Esophagus squamous epithelium (tissue), 5 donors: Measurements from ENCODE around the gene COL26A1. TPM values are rescaled to one million over a fixed set of nuclear protein-coding genes. Genes with fewer than 3 reads are reported as not detected.

Source experiments
- DNase-seq: peaks from one replicate; lab custom pipeline; 2025; lab: John Stamatoyannopoulos, UW
- H3K27ac ChIP-seq, 4 donors: fragments of 200-600 bp; sonication (generic); one replicate each; pipeline ENCODE4 v1.5.1; 2016 to 2019; ENCODE audit warnings: mild to moderate bottlenecking in 1 of 4
- H3K27me3 ChIP-seq, 4 donors: fragments of 200-600 bp; sonication (generic); 1 replicate in 3 of 4; 2 replicates in 1 of 4; pipeline versions ENCODE4 v1.5.1 to v1.6.0; 2017 to 2021; ENCODE audit warnings: antibody characterized with exemption in 1 of 4
- H3K36me3 ChIP-seq, 3 donors: fragments of 200-600 bp; sonication (generic); one replicate each; pipeline ENCODE4 v1.5.1; 2016 to 2019
- H3K4me1 ChIP-seq, 3 donors: fragments of 200-600 bp; sonication (generic); one replicate each; pipeline ENCODE4 v1.5.1; 2017 to 2019
- H3K4me3 ChIP-seq, 4 donors: fragments of 200-600 bp; sonication (generic); 1 replicate in 3 of 4; 2 replicates in 1 of 4; pipeline ENCODE4 v1.5.1; 2016 to 2019; ENCODE audit warnings: mild to moderate bottlenecking in 2 of 4, moderate library complexity in 1 of 4
- H3K9me3 ChIP-seq, 3 donors: fragments of 200-600 bp; sonication (generic); one replicate each; pipeline ENCODE4 v1.5.1; 2016 to 2019
- POLR2A ChIP-seq, 4 donors: fragments of 450-650 bp; IDR thresholded peaks; one replicate each; pipeline ENCODE4 v1.6.1; 2017; ENCODE audit warnings: antibody characterized with exemption in 4 of 4, mild to moderate bottlenecking in 4 of 4, moderate library complexity in 3 of 4
- WGBS, 2 donors: methylation state at CpG; one replicate each; pipeline ENCODE4 v1.1.5; 2018; 5-methylcytosine and 5-hydroxymethylcytosine counted together
- intact Hi-C: fragments of 100-400 bp; cut with DNase I; formaldehyde crosslinking; loops from one replicate; pipeline ENCODE4 v1.15.0; 2022
- total RNA-seq, 4 donors: library from RNA; depleted of rRNA; stranded (reverse); fragments of >200 nt; gene quantifications; one replicate each; pipeline ENCODE4 v1.1.0, GENCODE V29; 2016
- TF ChIP-seq, protein P1 (sequence below), 6 experiments: fragments of 450-650 bp in 4 of 6; fragments of 200-600 bp in 2 of 6; sonication (generic) in 2 of 6; IDR thresholded peaks; one replicate each; pipeline ENCODE4 v1.5.1; 2016 to 2019; ENCODE audit warnings: antibody characterized with exemption in 6 of 6, mild to moderate bottlenecking in 4 of 6, moderate library complexity in 4 of 6
- donor health status: DM: yes; HTN: yes; CAD: no.

COL26A1 gene
- total RNA-seq, 4 donors from 2014 or later = not detected

GRCh38 chr7:101545441-101546190 is 182.9 kb downstream of the COL26A1 start:
- WGBS, 2 donors = 88 to 100% methylated on average over 4 of the region's 10 CpGs
- no peak overlapping the region for H3K27ac ChIP-seq
- no peak overlapping the region for H3K4me3 ChIP-seq
- intact Hi-C loops = no loop called here
- DNase-seq = no peak
- peaks cover 0 to 5% (median 0%) of the 10 kb centered on the region in 3 donors for H3K4me1 ChIP-seq
- TF ChIP-seq, protein P1, sequence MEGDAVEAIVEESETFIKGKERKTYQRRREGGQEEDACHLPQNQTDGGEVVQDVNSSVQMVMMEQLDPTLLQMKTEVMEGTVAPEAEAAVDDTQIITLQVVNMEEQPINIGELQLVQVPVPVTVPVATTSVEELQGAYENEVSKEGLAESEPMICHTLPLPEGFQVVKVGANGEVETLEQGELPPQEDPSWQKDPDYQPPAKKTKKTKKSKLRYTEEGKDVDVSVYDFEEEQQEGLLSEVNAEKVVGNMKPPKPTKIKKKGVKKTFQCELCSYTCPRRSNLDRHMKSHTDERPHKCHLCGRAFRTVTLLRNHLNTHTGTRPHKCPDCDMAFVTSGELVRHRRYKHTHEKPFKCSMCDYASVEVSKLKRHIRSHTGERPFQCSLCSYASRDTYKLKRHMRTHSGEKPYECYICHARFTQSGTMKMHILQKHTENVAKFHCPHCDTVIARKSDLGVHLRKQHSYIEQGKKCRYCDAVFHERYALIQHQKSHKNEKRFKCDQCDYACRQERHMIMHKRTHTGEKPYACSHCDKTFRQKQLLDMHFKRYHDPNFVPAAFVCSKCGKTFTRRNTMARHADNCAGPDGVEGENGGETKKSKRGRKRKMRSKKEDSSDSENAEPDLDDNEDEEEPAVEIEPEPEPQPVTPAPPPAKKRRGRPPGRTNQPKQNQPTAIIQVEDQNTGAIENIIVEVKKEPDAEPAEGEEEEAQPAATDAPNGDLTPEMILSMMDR (IDR thresholded peaks at IDR 0.05) = no peak
- no peak for TF ChIP-seq POLR2A (IDR thresholded peaks at IDR 0.05)
- no peaks in the 10 kb centered on the region for H3K36me3 ChIP-seq
- H3K27me3 ChIP-seq = peaks cover 0 to 23% (median 0%) of the 10 kb centered on the region in 4 donors
- H3K9me3 ChIP-seq = no peaks in the 10 kb centered on the region

- TF ChIP-seq POLR2A (IDR thresholded peaks at IDR 0.05) = no peak
- TF ChIP-seq, protein P1 (IDR thresholded peaks at IDR 0.05) = no peak
- H3K27ac ChIP-seq = no peak overlapping the region
- DNase-seq = no peak
- H3K9me3 ChIP-seq = no peaks in the 10 kb centered on the region
- H3K4me1 ChIP-seq = peaks cover 0 to 5% (median 0%) of the 10 kb centered on the region in 3 donors
- WGBS, 2 donors = 75 to 88% methylated on average over 1 to 2 of the region's 2 CpGs
- peaks cover 0 to 23% (median 0%) of the 10 kb centered on the region in 4 donors for H3K27me3 ChIP-seq
- H3K4me3 ChIP-seq = no peak overlapping the region
- H3K36me3 ChIP-seq = no peaks in the 10 kb centered on the region
- intact Hi-C loops = no loop called here
Observed at GRCh38 chr7:101546308-101546936, 183.7 kb downstream of the COL26A1 start.

GRCh38 chr7:101547022-101547915 is 184.6 kb downstream of the COL26A1 start:
- no peaks in the 10 kb centered on the region for H3K36me3 ChIP-seq
- H3K27ac ChIP-seq = no peak overlapping the region
- no peaks in the 10 kb centered on the region for H3K9me3 ChIP-seq
- H3K27me3 ChIP-seq = peaks cover 0 to 18% (median 0%) of the 10 kb centered on the region in 4 donors
- DNase-seq = no peak
- 33 to 45% methylated on average over 5 to 7 of the region's 17 CpGs for WGBS, 2 donors
- TF ChIP-seq, protein P1 (IDR thresholded peaks at IDR 0.05) = no peak
- no peak for TF ChIP-seq POLR2A (IDR thresholded peaks at IDR 0.05)
- intact Hi-C loops = no loop called here
- H3K4me1 ChIP-seq = peaks cover 0 to 5% (median 0%) of the 10 kb centered on the region in 3 donors
- no peak overlapping the region for H3K4me3 ChIP-seq

DNA sequence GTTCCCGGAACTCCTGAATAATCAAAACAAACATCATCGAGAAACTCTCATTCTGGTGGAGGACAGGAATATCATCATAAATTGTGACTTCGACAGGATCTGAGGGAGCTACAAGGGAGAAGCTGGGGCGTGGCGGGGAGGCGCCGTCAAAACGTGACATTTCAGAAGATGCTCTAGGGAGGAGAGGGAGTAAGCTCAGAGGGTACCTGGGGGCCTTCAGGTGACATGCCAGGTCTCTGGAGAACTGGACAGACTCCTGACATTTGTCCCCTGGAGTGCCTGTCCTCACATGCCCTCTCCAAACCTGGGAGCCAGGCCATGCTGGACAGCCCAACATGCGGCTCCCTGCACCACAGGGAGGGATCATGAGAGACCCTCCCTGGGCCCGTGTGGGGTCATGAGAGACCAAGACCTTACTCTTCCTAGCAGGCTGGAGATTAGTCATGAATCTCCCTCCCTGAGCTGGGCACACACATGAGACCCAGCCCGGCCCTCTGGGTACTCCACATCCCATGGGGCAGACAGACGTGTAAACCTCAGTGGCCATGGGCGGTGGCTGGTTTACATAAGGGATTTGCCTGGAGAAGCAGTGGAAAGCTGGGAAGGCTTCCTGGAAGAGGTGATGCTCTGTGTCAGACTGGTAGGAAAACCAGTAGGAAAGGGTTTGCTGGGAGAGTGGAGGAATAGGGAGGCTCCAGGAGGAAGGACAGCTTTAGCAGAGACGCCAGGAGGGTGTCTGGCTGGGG is 185.4 kb downstream of the COL26A1 start:
- Histone ChIP-seq H3K27ac (no peak overlapping the region), H3K27me3 (peaks cover 0 to 17% (median 0%) of the 10 kb centered on the region in 4 donors), H3K36me3 (no peaks in the 10 kb centered on the region), H3K4me1 (no peaks in the 10 kb centered on the region), H3K4me3 (no peak overlapping the region), H3K9me3 (no peaks in the 10 kb centered on the region)
- DNase-seq = no peak
- TF ChIP-seq, protein P1 (IDR thresholded peaks at IDR 0.05) = no peak
- no peak for TF ChIP-seq POLR2A (IDR thresholded peaks at IDR 0.05)
- 49 to 61% methylated on average over 10 to 12 of the region's 14 CpGs for WGBS, 2 donors
- intact Hi-C loops = no loop called here
